Esophagus muscularis mucosa (tissue), 4 donors: Measurements from ENCODE around the gene P4HTM. TPM values are rescaled to one million over a fixed set of nuclear protein-coding genes. Genes with fewer than 3 reads are reported as not detected.

ENCODE experiments used
- DNase-seq: peaks from one replicate; pipeline ENCODE4 v3.0.0-alpha.2; 2017; ENCODE audit errors: extremely low spot score
- H3K27ac ChIP-seq, 4 donors: fragments of 200-600 bp; sonication (generic); replicated peaks in 1 of 4; 1 replicate in 3 of 4; 2 replicates in 1 of 4; pipeline ENCODE4 v1.5.1; 2016 to 2019; ENCODE audit warnings: mild to moderate bottlenecking in 1 of 4
- H3K27me3 ChIP-seq, 4 donors: fragments of 200-600 bp; sonication (generic); one replicate each; pipeline versions ENCODE4 v1.5.1 to v1.6.0; 2016 to 2019
- H3K36me3 ChIP-seq, 4 donors: fragments of 200-600 bp; sonication (generic); one replicate each; pipeline ENCODE4 v1.5.1; 2016 to 2019
- H3K4me1 ChIP-seq, 4 donors: fragments of 200-600 bp; sonication (generic); one replicate each; pipeline ENCODE4 v1.5.1; 2016 to 2019
- H3K4me3 ChIP-seq, 4 donors: fragments of 200-600 bp; sonication (generic); 1 replicate in 2 of 4; 2 replicates in 2 of 4; pipeline ENCODE4 v1.5.1; 2016 to 2019; ENCODE audit warnings: mild to moderate bottlenecking in 4 of 4, moderate library complexity in 1 of 4
- H3K9me3 ChIP-seq, 4 donors: fragments of 200-600 bp; sonication (generic); 1 replicate in 3 of 4; 2 replicates in 1 of 4; pipeline ENCODE4 v1.5.1; 2016 to 2019
- EP300 ChIP-seq: sonication (generic); formaldehyde crosslinking; IDR thresholded peaks from one replicate; pipeline ENCODE4 v1.6.1; 2017; ENCODE audit warnings: antibody characterized with exemption
- POLR2A ChIP-seq: fragments of 450-650 bp; IDR thresholded peaks from one replicate; pipeline ENCODE4 v1.6.1; 2017; ENCODE audit warnings: antibody characterized with exemption, moderate library complexity, mild to moderate bottlenecking, low read depth
- POLR2AphosphoS5 ChIP-seq, 2 donors: sonication (generic); formaldehyde crosslinking; IDR thresholded peaks; one replicate each; pipeline ENCODE4 v1.6.1; 2017; ENCODE audit warnings: antibody characterized with exemption in 2 of 2
- WGBS: methylation state at CpG from one replicate; pipeline ENCODE4 v1.1.5; 2018; 5-methylcytosine and 5-hydroxymethylcytosine counted together
- intact Hi-C: fragments of 100-400 bp; cut with DNase I; formaldehyde crosslinking; loops from one replicate; pipeline ENCODE4 v1.15.1; 2023
- total RNA-seq, 4 donors: library from RNA; depleted of rRNA; stranded (reverse); fragments of >200 nt; gene quantifications; one replicate each; pipeline versions ENCODE4 v1.1.0 to v1.2.1, GENCODE V29; 2016
- TF ChIP-seq, protein P1 (sequence below), 3 experiments: fragments of 200-600 bp in 2 of 3; fragments of 450-650 bp in 1 of 3; sonication (generic) in 2 of 3; IDR thresholded peaks; one replicate each; pipeline ENCODE4 v1.5.1; 2017 to 2019; ENCODE audit warnings: antibody characterized with exemption in 3 of 3, mild to moderate bottlenecking in 2 of 3, moderate library complexity in 1 of 3

The P4HTM gene
- total RNA-seq, 4 donors from 2014 or later: 25.3 to 46.4 (median 35.2) TPM

DNA sequence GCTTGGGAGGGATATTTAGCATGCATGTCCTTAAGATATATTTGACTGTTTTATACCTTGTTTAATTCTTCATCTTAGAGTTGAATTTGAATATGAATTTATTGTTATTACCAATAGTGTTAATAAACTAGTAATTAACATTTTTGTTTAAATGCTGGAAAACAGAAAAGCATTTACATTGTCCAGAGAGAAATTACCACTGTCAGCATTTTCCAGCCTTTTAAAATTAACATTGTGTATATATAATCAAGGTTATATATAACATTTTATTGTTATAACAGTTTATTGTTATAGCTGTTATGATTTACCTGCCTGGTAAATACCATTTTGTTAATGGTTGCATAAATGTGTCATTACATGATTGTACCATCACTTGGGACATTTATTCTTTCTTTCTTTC lies 8.0 kb upstream of the P4HTM start:
- peaks cover 64 to 99% (median 96%) of the 10 kb centered on the region in 4 donors for H3K36me3 ChIP-seq
- peaks cover 0 to 2% (median 0%) of the 10 kb centered on the region in 4 donors for H3K4me1 ChIP-seq
- no peaks in the 10 kb centered on the region for H3K27me3 ChIP-seq
- no peak for DNase-seq
- no peaks in the 10 kb centered on the region for H3K9me3 ChIP-seq
- H3K4me3 ChIP-seq: no peak overlapping the region
- no peak overlapping the region for H3K27ac ChIP-seq
- TF ChIP-seq POLR2AphosphoS5 (IDR thresholded peaks at IDR 0.05): no peak
- no peak for TF ChIP-seq POLR2A
- TF ChIP-seq EP300: no peak
- TF ChIP-seq, protein P1, sequence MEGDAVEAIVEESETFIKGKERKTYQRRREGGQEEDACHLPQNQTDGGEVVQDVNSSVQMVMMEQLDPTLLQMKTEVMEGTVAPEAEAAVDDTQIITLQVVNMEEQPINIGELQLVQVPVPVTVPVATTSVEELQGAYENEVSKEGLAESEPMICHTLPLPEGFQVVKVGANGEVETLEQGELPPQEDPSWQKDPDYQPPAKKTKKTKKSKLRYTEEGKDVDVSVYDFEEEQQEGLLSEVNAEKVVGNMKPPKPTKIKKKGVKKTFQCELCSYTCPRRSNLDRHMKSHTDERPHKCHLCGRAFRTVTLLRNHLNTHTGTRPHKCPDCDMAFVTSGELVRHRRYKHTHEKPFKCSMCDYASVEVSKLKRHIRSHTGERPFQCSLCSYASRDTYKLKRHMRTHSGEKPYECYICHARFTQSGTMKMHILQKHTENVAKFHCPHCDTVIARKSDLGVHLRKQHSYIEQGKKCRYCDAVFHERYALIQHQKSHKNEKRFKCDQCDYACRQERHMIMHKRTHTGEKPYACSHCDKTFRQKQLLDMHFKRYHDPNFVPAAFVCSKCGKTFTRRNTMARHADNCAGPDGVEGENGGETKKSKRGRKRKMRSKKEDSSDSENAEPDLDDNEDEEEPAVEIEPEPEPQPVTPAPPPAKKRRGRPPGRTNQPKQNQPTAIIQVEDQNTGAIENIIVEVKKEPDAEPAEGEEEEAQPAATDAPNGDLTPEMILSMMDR (IDR thresholded peaks at IDR 0.05): no peak
- intact Hi-C loops: no loop called here

- Histone ChIP-seq H3K27ac (no peak overlapping the region), H3K27me3 (no peaks in the 10 kb centered on the region), H3K4me3 (no peak overlapping the region), H3K4me1 (peaks cover 0 to 2% (median under 1%) of the 10 kb centered on the region in 4 donors), H3K36me3 (peaks cover 58 to 94% (median 90%) of the 10 kb centered on the region in 4 donors), H3K9me3 (no peaks in the 10 kb centered on the region)
- 71% methylated on average over 4 of the region's 5 CpGs for WGBS
- TF ChIP-seq, protein P1 (IDR thresholded peaks at IDR 0.05): no peak
- TF ChIP-seq POLR2A: no peak
- TF ChIP-seq POLR2AphosphoS5 (IDR thresholded peaks at IDR 0.05): no peak
- no peak for TF ChIP-seq EP300
- intact Hi-C loops: no loop called here
- no peak for DNase-seq
Measured at GRCh38 chr3:48982686-48983085, 7.4 kb upstream of the P4HTM start.

DNA sequence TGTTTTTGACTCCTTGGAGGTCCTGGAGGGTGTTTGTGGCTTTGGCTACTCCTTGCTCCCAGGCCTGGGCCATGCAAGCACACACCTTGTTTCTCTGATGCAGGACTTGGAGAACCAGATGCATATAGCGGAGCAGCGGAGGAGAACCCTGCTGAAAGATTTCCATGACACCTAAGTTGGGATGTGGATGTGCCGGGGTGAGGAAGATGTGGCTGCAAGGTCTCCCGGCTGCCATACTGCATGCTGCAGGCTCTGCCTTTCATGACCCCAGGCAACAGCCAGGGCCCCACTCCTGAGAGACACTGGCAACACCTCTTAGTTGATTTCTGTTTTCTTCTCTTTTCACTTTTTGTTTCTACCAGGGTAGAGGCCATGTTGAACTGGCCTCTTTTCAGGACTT lies 6.9 kb upstream of the P4HTM start:
- intact Hi-C loops: no loop called here
- peaks cover 54 to 90% (median 86%) of the 10 kb centered on the region in 4 donors for H3K36me3 ChIP-seq
- H3K27ac ChIP-seq: no peak overlapping the region
- no peak for TF ChIP-seq EP300
- no peak for TF ChIP-seq POLR2AphosphoS5 (IDR thresholded peaks at IDR 0.05)
- TF ChIP-seq, protein P1 (IDR thresholded peaks at IDR 0.05): no peak
- TF ChIP-seq POLR2A: no peak
- H3K4me1 ChIP-seq: peaks cover 2 to 4% (median 3%) of the 10 kb centered on the region in 4 donors
- no peaks in the 10 kb centered on the region for H3K27me3 ChIP-seq
- WGBS: 87% methylated on average over 4 of the region's 4 CpGs
- no peaks in the 10 kb centered on the region for H3K9me3 ChIP-seq
- H3K4me3 ChIP-seq: no peak overlapping the region
- no peak for DNase-seq

DNA sequence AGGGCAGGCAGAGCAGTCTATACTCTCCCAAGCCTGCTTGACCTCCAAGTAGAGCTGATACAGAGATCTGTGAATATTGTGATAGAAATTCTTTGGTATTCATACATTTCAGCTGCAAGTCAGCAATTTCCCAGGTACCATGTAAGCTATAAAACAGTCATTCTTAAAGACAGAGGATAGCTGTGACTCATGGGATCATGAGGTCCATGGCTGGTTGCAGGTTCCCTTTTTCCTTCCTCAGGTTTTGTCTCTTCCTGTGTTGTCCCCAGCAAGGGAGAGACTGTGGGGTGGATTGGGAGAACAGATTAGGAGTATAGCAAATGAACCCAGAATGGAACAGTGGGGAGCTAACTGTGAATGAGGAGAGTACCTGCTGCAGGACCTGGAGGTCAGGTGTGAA lies 5.4 kb upstream of the P4HTM start:
- Histone ChIP-seq H3K27ac (no peak overlapping the region), H3K27me3 (no peaks in the 10 kb centered on the region), H3K36me3 (peaks cover 45 to 74% (median 71%) of the 10 kb centered on the region in 4 donors), H3K4me1 (peaks cover 14 to 19% (median 18%) of the 10 kb centered on the region in 4 donors), H3K4me3 (no peak overlapping the region), H3K9me3 (no peaks in the 10 kb centered on the region)
- no peak for TF ChIP-seq EP300
- TF ChIP-seq POLR2A: no peak
- TF ChIP-seq, protein P1 (IDR thresholded peaks at IDR 0.05): no peak
- TF ChIP-seq POLR2AphosphoS5 (IDR thresholded peaks at IDR 0.05): no peak
- no peak for DNase-seq
- intact Hi-C loops: no loop called here

DNA sequence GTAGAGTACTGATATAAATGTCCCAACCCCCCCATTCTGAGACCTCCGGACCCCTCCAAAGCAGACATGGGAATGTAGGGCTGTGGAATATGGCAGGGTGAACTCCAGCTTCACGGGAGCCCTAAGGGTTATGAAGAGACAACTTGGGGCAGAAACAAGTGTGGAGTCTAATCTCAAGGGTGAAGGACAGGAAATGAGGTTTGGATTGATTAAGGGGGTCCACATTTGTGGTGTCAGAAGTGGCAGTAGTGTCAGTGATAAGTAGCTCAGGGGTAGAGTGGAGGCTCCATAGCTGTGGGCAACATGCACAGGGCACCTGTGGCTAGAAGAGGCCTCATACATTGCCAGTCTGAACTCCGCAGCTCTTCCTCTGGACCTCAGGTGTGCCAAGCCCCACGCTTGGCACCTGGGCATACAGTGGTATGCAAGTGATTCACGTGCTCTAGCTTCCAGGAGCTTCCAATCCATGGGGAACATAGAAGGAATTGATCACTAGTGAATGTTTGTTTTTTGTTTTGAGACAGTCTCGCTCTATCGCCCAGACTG lies 4.1 kb upstream of the P4HTM start:
- TF ChIP-seq POLR2A: no peak
- TF ChIP-seq, protein P1 (IDR thresholded peaks at IDR 0.05): no peak
- TF ChIP-seq POLR2AphosphoS5 (IDR thresholded peaks at IDR 0.05): no peak
- no peak for TF ChIP-seq EP300
- no peak for DNase-seq
- H3K4me3 ChIP-seq: no peak overlapping the region
- peaks cover 17 to 27% (median 23%) of the 10 kb centered on the region in 4 donors for H3K4me1 ChIP-seq
- no peaks in the 10 kb centered on the region for H3K9me3 ChIP-seq
- H3K27ac ChIP-seq: no peak overlapping the region
- intact Hi-C loops: no loop called here
- no peaks in the 10 kb centered on the region for H3K27me3 ChIP-seq
- 80% methylated on average over 6 of the region's 7 CpGs for WGBS
- peaks cover 33 to 62% (median 58%) of the 10 kb centered on the region in 4 donors for H3K36me3 ChIP-seq
